ENCODE results near the gene ZNRF2. TPM values are rescaled to one million over a fixed set of nuclear protein-coding genes. Genes with fewer than 3 reads are reported as not detected.
"Not testable (repeated sequence)": the region's sequence is repeated elsewhere in the genome, so short reads cannot be mapped to it uniquely, and the experiment has no call there.

ZNRF2 gene
- total RNA-seq, 3 donors from 2014 or later = 8.0 to 9.4 (median 8.3) TPM

- H3K36me3 Mint-ChIP-seq (ENCODE audit: insufficient read depth); H3K27me3 Mint-ChIP-seq (ENCODE audit: low read depth); DNase-seq; H3K9me3 Mint-ChIP-seq; ATAC-seq: not testable (repeated sequence)
- Mint-ChIP-seq H3K4me1 (ENCODE audit: low read depth) (peaks cover 60% of the 10 kb centered on the region), H3K4me3 (peak overlapping the region; percentile 8)
Observed at GRCh38 chr7:30287625-30288024, 3.2 kb downstream of the ZNRF2 start.

- not testable (repeated sequence) for ATAC-seq; H3K9me3 Mint-ChIP-seq; H3K36me3 Mint-ChIP-seq (ENCODE audit: insufficient read depth); DNase-seq; H3K27me3 Mint-ChIP-seq (ENCODE audit: low read depth)
- Mint-ChIP-seq H3K4me3 (peak overlapping the region; percentile 42), H3K4me1 (ENCODE audit: low read depth) (peaks cover 70% of the 10 kb centered on the region)
Observed at GRCh38 chr7:30289634-30290033, 5.2 kb downstream of the ZNRF2 start.

GRCh38 chr7:30290317-30290716, 5.9 kb downstream of the ZNRF2 start:
- H3K36me3 Mint-ChIP-seq (ENCODE audit: insufficient read depth); ATAC-seq; DNase-seq; H3K4me3 Mint-ChIP-seq; H3K27me3 Mint-ChIP-seq (ENCODE audit: low read depth); H3K9me3 Mint-ChIP-seq: not testable (repeated sequence)
- H3K4me1 Mint-ChIP-seq (ENCODE audit: low read depth) = peaks cover 77% of the 10 kb centered on the region

- H3K9me3 Mint-ChIP-seq; H3K4me3 Mint-ChIP-seq; ATAC-seq; DNase-seq; H3K36me3 Mint-ChIP-seq (ENCODE audit: insufficient read depth); H3K27me3 Mint-ChIP-seq (ENCODE audit: low read depth): not testable (repeated sequence)
- H3K4me1 Mint-ChIP-seq (ENCODE audit: low read depth) = peaks cover 81% of the 10 kb centered on the region
Observed at GRCh38 chr7:30292416-30293038, 8.1 kb downstream of the ZNRF2 start.

GRCh38 chr7:30296304-30296703, 11.9 kb downstream of the ZNRF2 start:
- peaks cover 65% of the 10 kb centered on the region for H3K4me1 Mint-ChIP-seq (ENCODE audit: low read depth)
- not testable (repeated sequence) for DNase-seq; ATAC-seq; H3K4me3 Mint-ChIP-seq; H3K27me3 Mint-ChIP-seq (ENCODE audit: low read depth); H3K36me3 Mint-ChIP-seq (ENCODE audit: insufficient read depth); H3K9me3 Mint-ChIP-seq

GRCh38 chr7:30297499-30297898, 13.1 kb downstream of the ZNRF2 start:
- ATAC-seq; H3K27me3 Mint-ChIP-seq (ENCODE audit: low read depth); H3K36me3 Mint-ChIP-seq (ENCODE audit: insufficient read depth); DNase-seq; H3K9me3 Mint-ChIP-seq; H3K4me3 Mint-ChIP-seq: not testable (repeated sequence)
- peaks cover 58% of the 10 kb centered on the region for H3K4me1 Mint-ChIP-seq (ENCODE audit: low read depth)

GRCh38 chr7:30298409-30298808, 14.0 kb downstream of the ZNRF2 start:
- H3K36me3 Mint-ChIP-seq (ENCODE audit: insufficient read depth); H3K4me3 Mint-ChIP-seq; H3K27me3 Mint-ChIP-seq (ENCODE audit: low read depth); H3K9me3 Mint-ChIP-seq; ATAC-seq; DNase-seq: not testable (repeated sequence)
- peaks cover 60% of the 10 kb centered on the region for H3K4me1 Mint-ChIP-seq (ENCODE audit: low read depth)

GRCh38 chr7:30301751-30302150, 17.4 kb downstream of the ZNRF2 start:
- ATAC-seq (no peak), DNase-seq (no peak)
- no peaks in the 10 kb centered on the region for H3K36me3 Mint-ChIP-seq (ENCODE audit: insufficient read depth)
- H3K4me1 Mint-ChIP-seq (ENCODE audit: low read depth) = peaks cover 62% of the 10 kb centered on the region
- no peaks in the 10 kb centered on the region for H3K9me3 Mint-ChIP-seq
- H3K4me3 Mint-ChIP-seq = no peak overlapping the region
- H3K27me3 Mint-ChIP-seq (ENCODE audit: low read depth) = no peaks in the 10 kb centered on the region

GRCh38 chr7:30302656-30303311, 18.4 kb downstream of the ZNRF2 start:
- H3K4me3 Mint-ChIP-seq = no peak overlapping the region
- peaks cover 62% of the 10 kb centered on the region for H3K4me1 Mint-ChIP-seq (ENCODE audit: low read depth)

GRCh38 chr7:30303312-30304039, 19.1 kb downstream of the ZNRF2 start:
- Mint-ChIP-seq H3K9me3 (no peaks in the 10 kb centered on the region), H3K4me3 (no peak overlapping the region), H3K4me1 (ENCODE audit: low read depth) (peaks cover 66% of the 10 kb centered on the region), H3K27me3 (ENCODE audit: low read depth) (no peaks in the 10 kb centered on the region), H3K36me3 (ENCODE audit: insufficient read depth) (no peaks in the 10 kb centered on the region)
- DNase-seq (no peak), ATAC-seq (peak in 1 of 2 donors; percentile 32)

More at GRCh38 chr7:30302656-30303311, 18.4 kb downstream of the ZNRF2 start:
- DNase-seq (no peak), ATAC-seq (no peak)
- Mint-ChIP-seq H3K36me3 (ENCODE audit: insufficient read depth) (no peaks in the 10 kb centered on the region), H3K27me3 (ENCODE audit: low read depth) (no peaks in the 10 kb centered on the region), H3K9me3 (no peaks in the 10 kb centered on the region)

- Mint-ChIP-seq H3K27me3 (ENCODE audit: low read depth) (no peaks in the 10 kb centered on the region), H3K4me3 (no peak overlapping the region), H3K4me1 (ENCODE audit: low read depth) (peaks cover 65% of the 10 kb centered on the region), H3K36me3 (ENCODE audit: insufficient read depth) (no peaks in the 10 kb centered on the region), H3K9me3 (no peaks in the 10 kb centered on the region)
- DNase-seq (no peak), ATAC-seq (no peak)
Observed at GRCh38 chr7:30304177-30304884, 19.9 kb downstream of the ZNRF2 start.

DNA sequence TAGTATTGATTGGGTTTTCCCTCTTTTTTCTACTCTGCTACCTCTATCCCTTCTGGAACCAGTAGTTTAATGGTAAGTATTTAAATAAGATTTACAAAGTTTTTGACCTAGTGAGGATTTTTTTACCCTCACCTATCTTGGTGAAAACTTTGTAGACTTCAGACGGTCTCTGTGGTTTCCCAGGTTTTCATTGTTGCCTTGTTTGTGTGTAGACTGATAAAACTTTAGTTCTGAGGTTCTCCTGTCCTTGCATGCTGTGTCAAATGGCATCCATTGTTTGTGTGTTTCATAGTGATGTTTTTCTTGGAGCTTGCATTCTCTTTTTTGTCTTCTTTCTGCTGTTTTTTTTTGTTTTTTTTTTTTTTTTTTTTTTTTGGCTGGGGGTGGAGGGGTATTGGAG, 22.6 kb downstream of the ZNRF2 start:
- Mint-ChIP-seq H3K4me3 (peak overlapping the region; percentile 7), H3K9me3 (no peaks in the 10 kb centered on the region), H3K27me3 (ENCODE audit: low read depth) (no peaks in the 10 kb centered on the region), H3K36me3 (ENCODE audit: insufficient read depth) (no peaks in the 10 kb centered on the region), H3K4me1 (ENCODE audit: low read depth) (peaks cover 74% of the 10 kb centered on the region)
- DNase-seq (no peak), ATAC-seq (no peak)

GRCh38 chr7:30308389-30308788, 24.0 kb downstream of the ZNRF2 start:
- Mint-ChIP-seq H3K36me3 (ENCODE audit: insufficient read depth) (no peaks in the 10 kb centered on the region), H3K9me3 (no peaks in the 10 kb centered on the region), H3K4me3 (no peak overlapping the region), H3K4me1 (ENCODE audit: low read depth) (peaks cover 74% of the 10 kb centered on the region), H3K27me3 (ENCODE audit: low read depth) (no peaks in the 10 kb centered on the region)
- ATAC-seq (peak; percentile 65 to 75), DNase-seq (no peak)

- Mint-ChIP-seq H3K4me1 (ENCODE audit: low read depth) (peaks cover 72% of the 10 kb centered on the region), H3K27me3 (ENCODE audit: low read depth) (no peaks in the 10 kb centered on the region), H3K4me3 (no peak overlapping the region), H3K36me3 (ENCODE audit: insufficient read depth) (no peaks in the 10 kb centered on the region), H3K9me3 (no peaks in the 10 kb centered on the region)
- ATAC-seq = no peak
- no peak for DNase-seq
Observed at GRCh38 chr7:30309302-30309701, 24.9 kb downstream of the ZNRF2 start.
